Activated CD4-positive, alpha-beta T cell treated with anti-CD3 and anti-CD28 coated beads for 4 hours (primary cell): ENCODE data around the gene GLCE.
"Not testable (repeated sequence)": the region's sequence is repeated elsewhere in the genome, so short reads cannot be mapped to it uniquely, and the experiment has no call there.

Source experiments
- DNase-seq, 2 donors: peaks; one replicate each; pipeline ENCODE4 v3.0.0-alpha.2; 2020

Gene GLCE

DNA sequence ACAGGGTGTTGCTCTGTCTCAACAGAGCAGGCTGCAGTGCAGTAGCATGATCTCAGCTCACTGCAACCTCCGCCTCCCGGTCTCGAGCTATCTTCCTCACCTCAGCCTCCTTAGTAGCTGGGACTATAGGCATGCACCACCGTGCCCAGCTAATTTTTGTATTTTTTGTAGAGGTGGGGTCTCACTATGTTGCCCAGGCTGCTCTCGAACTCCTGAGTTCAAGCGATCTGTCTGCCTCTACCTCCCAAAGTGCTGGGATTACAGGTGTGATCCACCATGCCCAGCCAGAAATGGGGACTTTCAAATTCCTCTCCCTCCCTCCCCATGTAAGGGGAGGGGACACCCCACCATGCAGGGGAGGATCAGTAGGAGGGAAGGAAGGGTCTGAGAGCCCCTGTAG is 141.7 kb downstream of the GLCE start:
- DNase-seq: not testable (repeated sequence)

DNA sequence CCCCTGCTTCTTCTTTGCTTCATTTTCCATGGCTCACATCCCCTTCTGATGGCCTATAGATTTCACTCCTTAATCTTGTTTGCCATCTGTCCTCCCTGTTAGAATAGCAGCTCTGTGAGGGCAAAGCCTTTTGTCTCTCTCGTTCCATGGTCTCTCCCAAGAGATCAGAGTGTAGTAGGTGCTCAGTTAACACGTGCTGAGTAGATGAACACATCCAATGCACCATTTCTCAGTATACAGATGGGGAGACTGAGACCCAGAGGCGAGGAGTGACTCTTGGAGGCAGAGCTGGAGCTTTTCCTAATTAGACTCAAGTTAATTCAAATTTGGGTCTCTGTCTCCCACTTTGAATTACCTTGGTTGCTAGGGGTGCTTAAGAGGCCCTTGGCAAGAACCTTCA is 142.5 kb downstream of the GLCE start:
- no peak for DNase-seq

- no peak for DNase-seq
Observed at GRCh38 chr15:69303337-69304181, 143.1 kb downstream of the GLCE start.

GRCh38 chr15:69304182-69304545 is 143.7 kb downstream of the GLCE start:
- no peak for DNase-seq

DNA sequence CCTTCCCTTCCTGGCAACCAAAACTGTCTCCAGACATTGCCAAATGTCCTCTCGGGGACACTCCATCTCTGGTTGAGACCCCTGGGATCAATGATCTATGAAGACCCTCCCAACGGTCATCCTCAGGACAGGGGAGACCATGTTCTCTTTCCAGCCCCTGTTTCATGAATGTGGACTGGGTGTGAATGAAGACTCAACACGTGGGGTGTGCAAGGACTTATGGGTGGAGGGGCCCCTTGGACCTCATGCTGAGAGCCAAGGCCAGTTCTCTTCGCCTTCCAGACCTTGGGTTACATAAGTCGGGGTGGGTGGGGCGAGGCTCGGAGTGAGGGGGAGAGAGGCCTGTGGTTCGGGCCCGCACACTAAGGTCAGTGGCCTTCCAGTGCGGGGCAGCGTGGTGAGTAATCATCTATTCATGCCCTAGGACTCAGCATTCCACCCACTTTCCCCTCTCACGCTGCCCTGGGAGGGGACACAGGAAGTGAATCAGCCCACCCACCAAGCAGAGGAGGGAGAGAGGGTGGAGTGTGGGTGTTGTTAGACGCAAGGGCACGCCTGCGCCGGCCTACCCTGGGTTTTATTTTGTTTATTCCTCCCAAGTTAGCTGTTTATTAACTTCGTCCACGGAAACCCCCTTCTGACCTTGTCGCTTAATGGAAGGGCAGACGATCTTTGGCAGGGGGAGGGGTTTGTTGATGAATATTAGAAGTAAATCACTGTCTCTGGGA is 144.9 kb downstream of the GLCE start:
- DNase-seq: no peak

DNA sequence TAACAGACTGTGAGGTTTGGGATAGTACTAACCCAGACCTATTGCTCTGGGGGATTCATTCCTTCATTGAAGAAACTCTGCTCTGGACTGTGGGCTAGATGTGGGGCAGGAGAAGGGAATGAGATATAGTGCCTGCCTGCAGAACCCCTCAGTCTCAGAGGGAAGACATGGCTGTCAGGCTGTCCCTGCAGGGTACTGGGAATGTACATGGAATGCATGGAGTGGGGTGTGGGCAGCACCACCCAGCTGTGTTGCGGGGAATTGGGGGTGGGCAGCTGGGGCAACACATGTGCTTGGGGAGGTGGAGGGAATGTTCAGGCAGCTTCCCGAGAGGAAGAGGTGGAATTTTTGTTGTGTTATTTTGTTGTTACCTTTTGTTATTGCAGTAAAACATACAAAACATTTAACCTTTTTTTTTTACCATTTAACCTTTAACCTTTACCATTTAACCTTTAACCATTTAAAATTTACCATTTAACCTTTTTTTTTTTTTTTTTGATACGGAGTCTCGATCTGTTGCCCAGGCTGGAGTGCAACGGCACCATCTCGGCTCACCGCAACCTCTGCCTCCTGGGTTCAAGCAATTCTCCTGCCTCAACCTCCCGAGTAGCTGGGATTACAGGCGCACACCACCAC is 145.6 kb downstream of the GLCE start:
- DNase-seq: no peak

DNA sequence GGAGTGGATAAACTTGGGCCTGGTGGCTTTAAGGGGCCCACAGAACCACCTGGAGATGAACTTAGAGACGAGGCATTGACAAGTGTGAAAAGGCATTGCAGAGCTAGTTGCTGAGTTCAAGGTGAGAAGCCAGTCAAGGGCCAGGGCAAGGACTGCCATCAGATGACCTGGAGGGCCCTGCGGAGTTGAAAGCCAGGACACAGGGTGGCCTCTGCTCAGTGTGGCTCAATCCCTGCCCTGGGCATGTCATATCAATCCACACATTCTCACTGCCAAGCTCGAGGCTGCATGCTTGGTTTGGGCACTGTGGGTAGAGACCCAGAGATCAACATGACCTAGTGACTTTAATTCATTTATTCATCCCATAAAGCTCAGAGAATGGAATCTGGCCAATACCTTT is 147.5 kb downstream of the GLCE start:
- no peak for DNase-seq

- no peak for DNase-seq
Observed at GRCh38 chr15:69308949-69309348, 148.5 kb downstream of the GLCE start.

DNA sequence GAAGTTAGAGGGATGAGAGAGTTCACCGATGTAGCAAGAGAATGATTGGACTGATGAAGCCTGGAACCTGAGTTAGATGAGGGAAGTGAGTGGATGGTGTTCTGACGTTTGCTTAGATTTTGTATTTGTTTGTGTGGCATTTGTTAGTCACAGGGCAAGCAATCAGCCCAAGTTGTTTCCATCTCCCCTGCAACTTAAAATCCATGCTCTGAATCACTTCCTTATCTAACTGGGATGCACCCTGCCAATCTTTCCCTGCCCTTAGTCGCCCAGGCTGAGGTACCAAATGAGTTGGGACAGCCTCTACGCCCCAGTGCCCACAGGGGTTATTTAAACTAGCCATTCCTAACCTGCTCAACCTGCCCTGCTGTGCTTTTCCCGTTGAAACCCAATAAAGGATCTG is 150.9 kb downstream of the GLCE start:
- no peak for DNase-seq

DNA sequence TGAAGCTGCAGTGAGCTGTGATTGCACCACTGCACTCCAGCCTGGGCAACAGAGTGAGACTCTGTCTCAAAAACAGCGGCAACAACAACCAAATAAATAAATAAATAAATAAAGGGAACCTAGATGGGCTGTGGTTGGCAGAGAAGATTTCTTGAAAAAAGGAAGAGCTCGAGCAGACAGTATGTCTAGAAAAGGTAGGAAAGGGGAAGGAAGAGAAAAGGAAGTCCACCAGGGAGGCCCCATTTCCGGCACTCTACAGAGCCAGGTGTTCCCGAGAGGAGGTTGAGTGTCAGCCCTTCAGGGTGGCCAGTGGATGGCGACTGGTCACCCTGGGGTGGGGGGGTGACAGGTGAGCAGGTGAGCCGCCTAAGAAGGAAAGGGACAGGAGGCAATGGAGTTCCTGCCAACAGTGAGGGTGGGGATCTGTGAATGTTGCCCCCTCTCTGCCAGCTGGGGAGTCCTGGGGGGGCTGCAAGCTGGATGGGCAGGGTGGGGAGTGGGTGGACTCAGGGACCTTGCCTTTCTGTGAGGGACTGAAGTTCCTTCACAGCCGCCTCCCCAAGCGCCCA is 153.1 kb downstream of the GLCE start:
- no peak for DNase-seq

GRCh38 chr15:69314131-69314530 is 153.7 kb downstream of the GLCE start:
- no peak for DNase-seq

DNA sequence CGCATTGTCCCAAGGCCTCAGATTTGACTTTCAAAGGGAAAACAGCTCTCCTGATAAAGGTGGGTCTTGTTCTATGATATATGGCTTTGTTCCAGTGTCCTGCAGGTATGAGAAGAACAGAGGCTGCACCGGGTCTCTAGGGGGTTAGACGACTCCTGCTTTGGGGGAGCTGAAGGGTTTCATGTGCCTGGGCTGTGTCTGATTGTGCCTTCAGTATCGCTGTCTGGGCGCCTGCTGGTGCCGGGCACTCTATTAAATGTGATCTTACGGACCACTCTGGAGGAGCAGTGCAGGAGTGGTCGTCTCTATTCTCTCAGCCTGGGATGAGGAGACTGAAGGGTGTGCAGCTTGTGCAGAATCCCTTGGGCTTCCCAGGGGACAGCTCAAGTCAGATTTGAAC is 154.3 kb downstream of the GLCE start:
- no peak for DNase-seq

DNA sequence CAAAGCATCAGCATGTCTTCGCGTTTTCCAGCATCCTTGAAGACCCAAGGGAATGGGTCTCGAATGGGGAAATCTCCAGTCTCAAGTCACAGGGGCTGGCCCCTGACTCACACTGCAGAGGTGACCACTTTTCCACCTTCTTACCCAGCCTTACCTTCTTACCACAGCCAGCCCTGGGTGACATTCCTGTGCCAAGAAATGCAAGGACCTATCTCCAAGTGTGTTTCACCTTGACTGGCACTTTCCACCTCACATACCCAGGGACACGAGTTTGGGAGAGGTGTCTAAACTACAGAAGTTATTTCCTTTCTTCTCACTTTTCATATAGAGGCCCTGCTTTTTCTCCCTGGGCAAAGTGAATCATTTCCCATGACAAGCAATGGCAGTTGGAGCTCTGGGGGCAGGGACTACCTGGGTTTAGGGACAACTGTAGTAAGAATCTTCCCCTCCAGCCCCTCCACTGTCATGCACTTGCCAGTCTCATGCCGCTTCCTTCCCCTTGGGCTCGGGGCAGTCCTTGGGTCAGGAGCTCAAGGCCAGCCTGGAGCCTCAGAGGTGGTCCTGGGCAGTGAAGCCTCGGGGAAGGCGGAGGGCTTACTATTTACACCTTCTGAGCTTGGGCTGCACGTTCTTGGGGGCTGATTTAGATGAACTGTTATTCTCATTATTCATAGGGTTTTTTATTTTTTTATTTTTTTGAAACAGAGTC is 155.1 kb downstream of the GLCE start:
- no peak for DNase-seq

DNA sequence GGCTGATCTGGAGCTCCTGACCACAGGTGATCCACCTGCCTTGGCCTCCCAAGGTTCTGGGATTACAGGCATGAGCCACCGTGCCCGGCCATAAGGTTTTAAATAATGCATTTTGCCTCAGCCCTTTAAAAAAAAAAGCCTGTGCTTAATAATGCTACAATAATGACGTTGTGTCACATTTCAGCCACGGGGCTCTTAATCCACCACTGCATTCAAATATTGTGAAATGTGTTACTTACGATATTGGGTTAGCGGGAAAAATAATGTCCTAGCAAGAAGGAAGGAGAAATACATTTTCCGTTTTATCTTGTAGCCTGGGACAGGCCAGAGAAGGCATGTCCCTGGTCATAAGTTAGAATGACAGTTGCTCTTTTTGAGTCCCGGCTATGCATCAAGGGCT is 155.9 kb downstream of the GLCE start:
- no peak for DNase-seq

DNA sequence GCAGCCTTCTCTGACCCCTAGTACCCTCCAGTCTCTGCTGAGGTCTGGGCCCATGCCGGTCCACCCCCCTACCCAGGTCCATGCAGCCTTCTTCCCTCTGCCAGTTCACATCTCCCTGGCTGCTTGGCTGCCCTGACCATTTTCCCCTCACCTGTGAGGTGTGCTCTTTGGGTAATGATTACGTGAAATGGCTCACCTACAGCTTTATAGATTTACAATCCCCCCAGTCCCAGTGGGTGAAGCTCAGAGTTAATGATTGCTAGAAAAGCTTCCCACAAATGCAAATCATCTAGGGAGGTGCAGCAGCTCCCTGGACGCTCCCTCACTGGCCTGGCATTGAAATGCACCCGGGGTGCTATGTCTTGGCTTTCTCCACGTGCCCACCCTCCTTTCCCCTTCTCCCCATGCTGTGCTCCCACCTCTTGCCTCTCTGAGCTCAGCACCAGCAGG is 157.0 kb downstream of the GLCE start:
- DNase-seq: no peak

- DNase-seq: no peak
Observed at GRCh38 chr15:69318033-69318432, 157.6 kb downstream of the GLCE start.

DNA sequence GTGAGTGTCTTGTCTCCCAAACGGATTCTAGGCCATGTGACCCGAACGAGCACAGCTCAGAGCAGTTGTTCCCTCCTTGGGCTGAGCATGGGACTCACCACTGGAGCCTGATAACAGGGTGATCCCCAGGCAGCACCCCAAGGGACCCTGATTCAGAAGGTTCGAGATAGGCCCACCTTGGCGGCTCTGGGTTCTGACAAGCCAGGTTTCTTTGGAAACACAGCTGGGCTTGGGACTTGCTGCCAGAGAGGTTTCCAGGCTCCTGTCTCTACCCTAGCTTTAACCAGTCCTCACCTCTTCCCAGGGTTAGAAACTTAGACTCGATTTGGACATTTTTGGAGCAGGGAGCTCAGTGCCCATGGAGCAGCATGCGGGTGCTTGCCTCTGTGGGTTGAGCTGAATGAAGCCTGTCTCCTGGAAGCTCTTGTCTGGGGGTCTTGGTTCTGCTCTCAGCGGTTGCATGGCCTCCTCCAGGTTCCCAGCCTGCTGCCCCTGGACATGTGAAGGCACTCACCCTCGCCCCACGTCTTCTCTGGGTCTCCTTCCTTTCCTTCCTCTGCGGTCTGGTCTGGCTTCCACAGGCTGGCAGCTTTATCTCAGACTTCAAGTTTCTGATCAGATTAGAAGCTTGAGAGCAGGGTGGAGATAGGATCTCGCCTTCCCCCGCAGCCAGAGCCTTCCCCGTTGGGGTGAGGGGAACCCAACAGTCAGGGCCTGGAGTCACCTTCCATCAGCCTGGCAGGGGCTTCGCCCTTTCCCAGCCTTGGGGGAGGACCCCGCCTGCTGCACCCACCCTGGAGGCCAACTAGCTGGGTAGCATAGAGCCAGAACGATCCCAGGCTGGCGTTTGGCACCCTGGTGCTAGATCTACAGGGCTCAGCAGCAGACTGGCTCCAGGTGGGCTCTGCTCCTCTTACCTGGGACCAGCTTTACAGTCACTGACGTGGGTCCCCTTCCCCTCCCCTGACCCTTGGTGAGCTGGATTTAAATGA is 159.2 kb downstream of the GLCE start:
- no peak for DNase-seq

DNA sequence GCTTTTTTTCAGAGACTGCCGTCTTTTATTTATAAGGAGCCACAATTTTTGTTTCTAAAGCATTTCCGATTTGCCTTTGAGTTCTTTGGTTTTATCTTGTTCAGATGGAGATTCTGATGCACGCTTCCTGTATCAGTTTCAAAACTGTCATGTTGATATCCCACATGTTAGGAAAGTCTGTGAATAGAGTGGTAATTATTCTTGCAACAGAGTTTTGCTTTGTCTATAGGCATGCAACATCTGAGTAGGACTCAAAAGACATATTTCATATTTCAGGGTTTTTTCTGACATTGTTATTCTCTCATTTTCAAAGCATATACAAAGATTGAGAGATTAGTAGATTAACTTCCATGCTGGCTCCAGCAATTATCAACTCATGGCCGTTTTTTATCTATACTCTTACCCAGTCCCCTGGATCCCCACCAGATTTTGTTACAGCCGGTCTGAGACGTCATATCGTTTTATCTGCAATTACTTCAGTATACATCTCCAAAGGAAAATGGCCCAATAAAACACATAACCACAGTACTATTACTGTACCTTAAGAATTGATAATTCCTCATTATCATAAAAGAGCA is 160.6 kb downstream of the GLCE start:
- DNase-seq: no peak
